Ishikawa (cell line): ENCODE results near the gene RPTOR.

Experiments
- CEBPB ChIP-seq: IDR thresholded peaks from 2 replicates; pipeline ENCODE4 v1.6.1; 2012
- EP300 ChIP-seq: IDR thresholded peaks from 2 replicates; pipeline ENCODE4 v1.6.1; 2012; ENCODE audit warnings: borderline replicate concordance
- FOXM1 ChIP-seq: IDR thresholded peaks from 2 replicates; pipeline ENCODE4 v1.6.1; 2012; ENCODE audit warnings: low read depth, borderline replicate concordance
- TAF1 ChIP-seq: IDR thresholded peaks from 2 replicates; pipeline ENCODE4 v1.6.1; 2012; ENCODE audit warnings: low read depth, mild to moderate bottlenecking
- USF1 ChIP-seq: IDR thresholded peaks from 2 replicates; pipeline ENCODE4 v1.6.1; 2012

- TF ChIP-seq TAF1 = no peak
- no peak for TF ChIP-seq CEBPB
- TF ChIP-seq USF1 = no peak
- TF ChIP-seq EP300 = no peak
- TF ChIP-seq FOXM1 = no peak
Observed at GRCh38 chr17:80704381-80704819, 159.8 kb downstream of the RPTOR start.
